LoVo (cell line): ENCODE measurements around the gene ZNF444.
"Not testable (repeated sequence)": the region's sequence is repeated elsewhere in the genome, so short reads cannot be mapped to it uniquely, and the experiment has no call there.

Experiments
- DNase-seq: peaks from one replicate; pipeline ENCODE4 v3.0.0-alpha.2; 2016; ENCODE audit warnings: low spot score

The ZNF444 gene

DNA sequence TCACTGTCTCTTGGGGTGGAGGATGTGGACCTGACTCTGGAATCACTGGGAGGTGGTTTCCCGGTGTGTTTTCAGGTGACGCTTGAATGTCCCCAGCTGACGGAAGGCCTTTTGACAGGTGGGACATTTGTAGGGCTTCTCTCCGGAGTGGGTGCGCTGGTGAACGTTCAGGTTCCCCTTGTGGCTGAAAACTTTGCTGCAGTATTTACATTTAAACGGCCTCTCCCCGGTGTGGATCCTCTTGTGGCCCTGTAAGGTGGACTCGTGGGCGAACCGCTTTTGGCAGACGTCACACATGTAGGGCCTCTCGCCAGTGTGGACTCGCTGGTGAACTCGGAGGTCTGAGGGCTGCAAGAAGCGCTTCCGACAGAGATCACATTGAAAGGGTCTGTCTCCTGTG is 48.7 kb downstream of the ZNF444 start:
- no peak for DNase-seq

DNA sequence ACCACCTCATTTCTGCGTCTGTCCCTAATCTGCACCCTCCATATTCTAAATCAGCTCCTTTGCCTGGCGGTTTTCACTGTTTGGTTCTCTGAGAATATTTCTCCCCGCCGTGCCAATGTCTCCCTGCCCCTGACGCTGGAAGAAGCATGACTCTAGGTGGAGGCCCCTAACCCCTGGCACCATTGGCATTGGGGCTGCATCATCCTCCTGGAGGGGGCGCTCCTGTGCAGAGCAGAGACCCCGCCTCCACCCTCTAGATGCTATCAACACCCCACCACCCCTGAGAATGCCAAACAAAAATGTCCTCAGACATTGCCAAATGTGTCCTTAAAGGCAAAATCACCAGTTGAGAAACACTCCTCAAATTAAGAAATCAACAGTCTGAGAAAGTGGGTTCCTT is 50.0 kb downstream of the ZNF444 start:
- no peak for DNase-seq

DNA sequence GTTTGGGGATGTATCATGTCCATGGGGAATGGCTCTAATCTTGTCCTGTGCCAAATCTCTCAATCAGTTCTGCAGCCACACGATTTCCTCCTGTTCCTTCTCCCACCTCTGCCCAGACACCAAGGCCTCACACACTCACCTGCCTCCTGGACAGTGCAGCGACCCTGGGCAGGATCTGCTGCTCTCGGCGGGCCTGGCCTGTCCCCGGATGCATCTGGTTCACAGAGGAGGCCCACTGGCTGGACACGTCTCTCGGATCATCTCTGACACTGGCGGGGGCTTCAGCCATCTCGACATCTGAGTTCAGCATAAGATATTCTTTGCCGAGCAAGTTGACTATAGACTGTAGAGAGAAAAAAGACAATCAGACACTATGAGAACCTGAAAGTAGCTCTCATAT is 50.6 kb downstream of the ZNF444 start:
- DNase-seq = no peak

DNA sequence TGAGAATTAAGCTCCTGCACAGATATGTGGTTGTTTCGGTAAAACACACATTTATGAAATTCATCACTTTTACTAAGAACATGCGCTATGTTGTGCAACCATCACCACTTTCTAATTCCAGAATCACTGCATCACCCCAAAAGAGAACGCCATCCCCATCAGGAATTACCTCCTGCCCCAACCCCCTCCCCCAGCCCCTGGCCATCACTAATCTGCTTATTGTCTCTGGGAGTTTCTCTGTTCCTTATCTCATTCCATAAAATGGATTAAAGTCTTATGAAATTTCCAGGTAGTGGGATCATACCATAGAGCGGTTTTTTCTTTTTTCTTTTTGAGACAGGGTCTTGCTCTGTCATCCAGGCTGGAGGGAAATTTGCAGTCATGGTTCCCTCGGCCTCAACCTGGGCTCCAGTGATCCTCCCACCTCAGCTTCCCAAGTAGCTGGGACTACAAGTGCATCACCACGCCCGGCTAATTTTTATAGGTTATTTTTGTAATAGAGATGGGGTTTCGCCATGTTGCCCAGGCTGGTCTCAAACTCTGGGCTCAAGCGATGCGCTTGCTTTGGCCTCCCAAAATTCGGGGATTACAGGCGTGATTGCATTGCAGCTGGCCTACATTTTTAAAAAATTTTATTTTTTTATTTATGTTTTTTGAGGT is 53.0 kb downstream of the ZNF444 start:
- no peak for DNase-seq

DNA sequence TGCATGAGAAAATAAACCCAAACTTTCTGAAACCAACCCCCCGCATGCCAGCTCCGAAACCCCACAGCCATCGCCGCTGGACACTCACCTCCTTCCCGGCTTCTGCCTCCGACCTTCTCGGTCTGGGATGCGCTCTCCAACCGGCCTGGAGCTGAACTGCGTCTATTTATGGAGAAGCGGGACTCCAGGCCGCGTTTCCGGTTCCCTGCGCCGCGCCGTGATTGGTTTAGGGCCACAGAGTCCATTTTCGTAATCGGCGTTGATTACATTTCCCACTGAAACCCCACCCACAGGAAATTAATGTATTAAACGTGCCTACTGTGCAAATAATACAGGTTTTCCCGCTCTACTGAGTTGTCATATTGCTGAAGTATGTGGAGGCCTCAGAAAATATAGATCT is 56.6 kb downstream of the ZNF444 start, which contains the start of gene ZSCAN5B:
ZSCAN5B (minus strand) TSS at position 138 of the 400 bp plus-strand sequence. CDS start 4,731 bp downstream, outside the sequence.
- DNase-seq = not testable (repeated sequence)

DNA sequence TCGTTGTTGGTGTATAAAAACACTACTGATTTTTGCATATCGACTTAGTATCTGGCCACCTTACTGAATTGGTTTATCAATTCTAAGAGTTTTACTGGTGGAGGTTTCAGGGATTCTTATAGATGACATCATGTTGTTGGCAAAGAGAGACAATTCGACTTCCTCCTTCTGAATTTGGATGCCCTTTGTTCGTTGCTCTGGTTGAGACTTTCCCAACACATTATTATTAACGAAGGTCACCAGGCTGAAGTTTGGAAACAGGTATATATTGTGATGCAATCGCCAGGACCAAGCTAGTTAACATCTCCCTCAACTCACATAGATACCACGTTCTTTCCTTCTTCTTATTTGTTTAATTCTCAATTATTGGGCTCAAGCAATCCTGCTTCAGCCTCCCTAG is 58.6 kb downstream of the ZNF444 start:
- no peak for DNase-seq

DNA sequence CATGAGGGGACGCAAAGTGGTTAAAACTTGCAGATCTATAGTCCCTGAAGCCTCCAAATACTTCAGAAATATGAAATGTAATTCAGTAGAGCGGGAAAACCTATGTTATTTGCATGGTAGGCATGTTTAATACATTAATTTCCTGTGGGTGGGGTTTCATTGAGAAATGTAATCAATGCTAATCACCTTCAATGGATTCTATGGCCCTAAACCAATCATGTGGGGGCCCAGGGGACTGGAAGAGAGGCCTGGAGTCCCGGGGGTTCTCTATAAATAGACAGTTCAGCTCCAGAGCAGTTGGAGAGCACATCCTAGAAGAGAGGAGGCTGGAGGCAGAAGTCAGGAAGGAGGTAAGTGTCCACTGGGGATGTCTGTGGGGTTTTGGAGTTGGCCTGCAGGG is 60.9 kb downstream of the ZNF444 start, which contains the start of gene ZSCAN5C:
ZSCAN5C (plus strand) TSS at position 301 of the 400 bp plus-strand sequence. CDS start 3,641 bp downstream, outside the sequence.
- DNase-seq = no peak

DNA sequence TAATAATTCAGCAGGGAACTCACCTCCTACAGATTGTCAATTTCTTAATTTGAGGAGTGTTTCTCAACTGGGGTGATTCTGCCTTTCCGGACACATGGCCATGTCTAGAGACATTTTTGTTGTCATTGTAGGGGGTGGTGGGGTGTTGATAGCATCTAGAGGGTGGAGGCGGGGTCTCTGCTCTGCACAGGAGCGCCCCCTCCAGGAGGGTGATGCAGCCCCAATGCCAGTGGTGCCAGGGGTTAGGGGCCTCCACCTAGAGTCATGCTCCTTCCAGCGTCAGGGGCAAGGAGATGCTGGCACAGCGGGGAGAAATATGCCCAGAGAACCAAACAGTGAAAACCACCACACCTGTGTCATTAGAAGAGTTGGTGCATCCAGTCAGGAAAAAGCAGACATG is 66.5 kb downstream of the ZNF444 start:
- DNase-seq = not testable (repeated sequence)

DNA sequence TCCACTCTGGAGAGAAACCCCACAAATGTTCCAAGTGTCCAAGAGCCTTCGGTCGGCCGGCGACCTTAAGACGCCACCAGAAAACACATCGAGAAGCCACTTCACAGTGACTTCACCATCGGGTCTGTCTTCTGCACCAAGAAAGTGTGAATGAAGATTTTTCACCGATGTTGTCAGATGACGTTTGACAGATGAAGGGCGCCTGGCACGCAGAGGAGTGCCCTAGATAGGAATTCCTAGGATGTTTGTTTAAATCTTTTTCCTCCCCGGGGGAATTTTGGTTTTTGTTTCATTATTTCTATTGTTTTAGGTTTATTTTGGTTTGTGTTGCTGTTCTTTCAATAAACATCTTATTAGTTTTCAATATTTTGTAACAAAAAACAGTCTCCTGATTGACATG is 68.0 kb downstream of the ZNF444 start:
- no peak for DNase-seq

DNA sequence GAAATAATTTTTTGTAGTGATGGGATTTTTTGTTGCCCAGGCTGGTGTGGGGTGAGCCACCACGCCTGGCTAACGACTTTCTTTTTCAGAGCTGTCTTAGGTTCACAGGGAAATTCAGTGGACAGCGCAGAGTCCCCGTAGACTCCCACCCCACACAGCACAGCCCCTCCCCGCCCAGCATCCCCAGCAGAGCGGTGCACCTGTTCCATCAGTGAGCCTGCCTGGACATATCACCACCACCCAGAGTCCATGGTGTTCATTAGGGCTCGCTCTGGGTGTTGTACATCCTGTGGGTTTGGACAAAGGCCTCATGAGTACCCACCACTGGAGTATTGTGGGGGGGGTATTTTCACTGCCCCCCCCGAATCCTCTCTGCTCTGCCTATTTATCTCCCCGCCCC is 68.9 kb downstream of the ZNF444 start:
- DNase-seq = not testable (repeated sequence)
